Mammary epithelial cell (primary cell): ENCODE measurements around the gene CHMP3.

Experiments used
- CTCF ChIP-seq, 2 donors: IDR thresholded peaks in 1 of 2; conservative IDR thresholded peaks in 1 of 2; 2 replicates each; pipeline ENCODE4 v1.5.1; 2011 to 2012; ENCODE audit warnings: inconsistent platforms in 2 of 2, low read length in 2 of 2, mild to moderate bottlenecking in 2 of 2, control low read depth in 1 of 2, low read depth in 1 of 2; ENCODE audit not compliant: insufficient read depth in 1 of 2; ENCODE audit errors: extremely low read depth in 1 of 2
- EZH2 ChIP-seq: IDR thresholded peaks from 2 replicates; pipeline ENCODE4 v1.6.1; 2012; ENCODE audit warnings: low read length, inconsistent platforms, borderline replicate concordance

GRCh38 chr2:86552889-86553288, 10.4 kb downstream of the CHMP3 start:
- no peak for TF ChIP-seq CTCF (conservative IDR thresholded peaks at IDR 0.05 in 1 of 2, IDR thresholded peaks at IDR 0.05 in 1 of 2; ENCODE audit: extremely low read depth in 1 of 2, insufficient read depth in 1 of 2, low read depth in 1 of 2, low read length in 2 of 2)
- no peak for TF ChIP-seq EZH2
